ENCODE data around the gene NEURL3. TPM values are rescaled to one million over a fixed set of nuclear protein-coding genes. Genes with fewer than 3 reads are reported as not detected.

The NEURL3 gene
- total and polyA plus RNA-seq, 2 experiments from 2014 or later = 1.8 to 8.1 TPM

GRCh38 chr2:96535331-96535730 is 30.2 kb upstream of the NEURL3 start:
- H3K27ac ChIP-seq = no peak overlapping the region
- peaks cover 32% of the 10 kb centered on the region for H3K4me1 ChIP-seq (ENCODE audit: insufficient read depth)
- TF ChIP-seq EZH2phosphoT487 (IDR thresholded peaks at IDR 0.05; ENCODE audit: low read depth, severe bottlenecking, unreplicated experiment) = no peak
- no peak for TF ChIP-seq CTCF (IDR thresholded peaks at IDR 0.05; ENCODE audit: poor library complexity)
- TF ChIP-seq EZH2 (IDR thresholded peaks at IDR 0.05; ENCODE audit: borderline replicate concordance) = no peak
- no peaks in the 10 kb centered on the region for H3K9me3 ChIP-seq (ENCODE audit: low read depth)
- H3K79me2 ChIP-seq = peaks cover 13% of the 10 kb centered on the region
- WGBS (ENCODE audit: low lambda C conversion rate, missing lambda C conversion rate) = 93% methylated on average over 4 of the region's 4 CpGs
- H3K4me3 ChIP-seq = no peak overlapping the region
- H3K9me2 ChIP-seq (replicated peaks; ENCODE audit: insufficient read depth) = no peaks in the 10 kb centered on the region
- no peak overlapping the region for H3K4me2 ChIP-seq
- no peak overlapping the region for H2AFZ ChIP-seq
- H3K27me3 ChIP-seq = peaks cover 22% of the 10 kb centered on the region
- H4K20me1 ChIP-seq (ENCODE audit: insufficient read depth, poor library complexity, severe bottlenecking) = peaks cover 18% of the 10 kb centered on the region
- no peak for DNase-seq (ENCODE audit: low spot score)
- no peaks in the 10 kb centered on the region for H3K36me3 ChIP-seq (replicated peaks; ENCODE audit: insufficient read depth, low read depth)

- WGBS (ENCODE audit: low lambda C conversion rate, missing lambda C conversion rate) = 56% methylated on average over 5 of the region's 5 CpGs
- Histone ChIP-seq H3K36me3 (replicated peaks; ENCODE audit: insufficient read depth, low read depth) (no peaks in the 10 kb centered on the region), H3K4me2 (no peak overlapping the region), H3K9me2 (replicated peaks; ENCODE audit: insufficient read depth) (no peaks in the 10 kb centered on the region), H3K9me3 (ENCODE audit: low read depth) (no peaks in the 10 kb centered on the region), H3K27ac (no peak overlapping the region), H3K4me1 (ENCODE audit: insufficient read depth) (peaks cover 32% of the 10 kb centered on the region), H2AFZ (no peak overlapping the region), H3K79me2 (peaks cover 10% of the 10 kb centered on the region), H3K4me3 (no peak overlapping the region), H4K20me1 (ENCODE audit: insufficient read depth, poor library complexity, severe bottlenecking) (peaks cover 18% of the 10 kb centered on the region), H3K27me3 (peaks cover 18% of the 10 kb centered on the region)
- no peak for TF ChIP-seq EZH2phosphoT487 (IDR thresholded peaks at IDR 0.05; ENCODE audit: low read depth, severe bottlenecking, unreplicated experiment)
- TF ChIP-seq CTCF (IDR thresholded peaks at IDR 0.05; ENCODE audit: poor library complexity) = no peak
- no peak for TF ChIP-seq EZH2 (IDR thresholded peaks at IDR 0.05; ENCODE audit: borderline replicate concordance)
- DNase-seq (ENCODE audit: low spot score) = no peak
Observed at GRCh38 chr2:96534701-96535181, 29.6 kb upstream of the NEURL3 start.

GRCh38 chr2:96534141-96534540 is 29.0 kb upstream of the NEURL3 start:
- DNase-seq (ENCODE audit: low spot score) = no peak
- no peaks in the 10 kb centered on the region for H3K9me2 ChIP-seq (replicated peaks; ENCODE audit: insufficient read depth)
- TF ChIP-seq CTCF (IDR thresholded peaks at IDR 0.05; ENCODE audit: poor library complexity) (no peak), EZH2 (IDR thresholded peaks at IDR 0.05; ENCODE audit: borderline replicate concordance) (no peak), EZH2phosphoT487 (IDR thresholded peaks at IDR 0.05; ENCODE audit: low read depth, severe bottlenecking, unreplicated experiment) (no peak)
- no peak overlapping the region for H2AFZ ChIP-seq
- peak overlapping the region; percentile 5 for H3K4me2 ChIP-seq
- H3K27me3 ChIP-seq = peaks cover 12% of the 10 kb centered on the region
- 85% methylated on average over 4 of the region's 4 CpGs for WGBS (ENCODE audit: low lambda C conversion rate, missing lambda C conversion rate)
- peaks cover 32% of the 10 kb centered on the region for H3K4me1 ChIP-seq (ENCODE audit: insufficient read depth)
- no peaks in the 10 kb centered on the region for H3K36me3 ChIP-seq (replicated peaks; ENCODE audit: insufficient read depth, low read depth)
- peaks cover 5% of the 10 kb centered on the region for H3K79me2 ChIP-seq
- peak overlapping the region; percentile 1 for H3K27ac ChIP-seq
- H3K9me3 ChIP-seq (ENCODE audit: low read depth) = no peaks in the 10 kb centered on the region
- H4K20me1 ChIP-seq (ENCODE audit: insufficient read depth, poor library complexity, severe bottlenecking) = peaks cover 13% of the 10 kb centered on the region
- no peak overlapping the region for H3K4me3 ChIP-seq
